K562 treated with DMSO at 1 percent for 12 hours (cell line): ENCODE data around the gene FOXN3. TPM values are rescaled to one million over a fixed set of nuclear protein-coding genes. Genes with fewer than 3 reads are reported as not detected.

Experiments
- total RNA-seq: library from RNA; unstranded; fragments of 300-600 nt; gene quantifications from 2 replicates; pipeline ENCODE4 v1.2.3, GENCODE V29; 2022; ENCODE audit not compliant: insufficient read depth

The FOXN3 gene, protein sequence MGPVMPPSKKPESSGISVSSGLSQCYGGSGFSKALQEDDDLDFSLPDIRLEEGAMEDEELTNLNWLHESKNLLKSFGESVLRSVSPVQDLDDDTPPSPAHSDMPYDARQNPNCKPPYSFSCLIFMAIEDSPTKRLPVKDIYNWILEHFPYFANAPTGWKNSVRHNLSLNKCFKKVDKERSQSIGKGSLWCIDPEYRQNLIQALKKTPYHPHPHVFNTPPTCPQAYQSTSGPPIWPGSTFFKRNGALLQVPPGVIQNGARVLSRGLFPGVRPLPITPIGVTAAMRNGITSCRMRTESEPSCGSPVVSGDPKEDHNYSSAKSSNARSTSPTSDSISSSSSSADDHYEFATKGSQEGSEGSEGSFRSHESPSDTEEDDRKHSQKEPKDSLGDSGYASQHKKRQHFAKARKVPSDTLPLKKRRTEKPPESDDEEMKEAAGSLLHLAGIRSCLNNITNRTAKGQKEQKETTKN
- 0.63 and 2.5 TPM in 2 replicates for total RNA-seq

DNA sequence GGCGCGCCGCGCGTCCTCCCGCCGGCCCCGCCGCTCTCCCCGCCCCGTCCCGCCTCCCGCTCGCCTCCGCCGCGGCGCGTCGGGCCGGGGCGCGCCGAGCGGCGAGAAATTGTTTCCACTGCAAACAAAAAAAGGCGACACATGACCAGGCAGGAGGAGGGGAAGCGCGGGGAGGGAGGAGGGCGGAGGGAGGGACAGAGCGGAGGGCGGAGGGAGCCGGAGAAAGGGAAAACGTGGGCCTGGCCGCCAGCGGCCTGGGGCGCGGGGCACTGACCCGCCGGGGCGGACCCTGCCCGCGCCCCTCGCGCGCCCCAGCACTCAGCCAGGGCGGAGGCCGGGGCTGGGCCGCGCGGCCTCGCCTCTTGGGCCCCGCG is at the start of gene FOXN3:
TSS of gene FOXN3 (minus strand) at position 143 of the 374 bp plus-strand sequence. CDS start 4,757 bp downstream, outside the sequence.

